ENCODE data around the gene NSF.

- TF ChIP-seq RAD21 (conservative IDR thresholded peaks at IDR 0.05 in 1 of 2, IDR thresholded peaks at IDR 0.05 in 1 of 2), result no peak
- no peak for TF ChIP-seq USF2 (IDR thresholded peaks at IDR 0.05)
These were observed 176.3 kb downstream of the NSF start for GRCh38 chr17:46766493-46767491.
